Spleen (tissue), 11 donors: ENCODE measurements around the gene EML5. TPM values are rescaled to one million over a fixed set of nuclear protein-coding genes. Genes with fewer than 3 reads are reported as not detected.

Experiments
- DNase-seq: peaks from one replicate; pipeline ENCODE4 v3.0.0-alpha.2; 2020
- H3K27ac ChIP-seq, 8 donors: fragments of 200-600 bp; sonication (generic) in 7 of 8; 1 replicate in 4 of 8; 2 replicates in 4 of 8; pipeline versions ENCODE4 v1.5.0 to v1.8.0; 2016 to 2021; ENCODE audit warnings: inconsistent platforms in 4 of 8, mild to moderate bottlenecking in 4 of 8, moderate library complexity in 1 of 8
- H3K27me3 ChIP-seq, 7 donors: fragments of 200-600 bp; sonication (generic) in 6 of 7; replicated peaks in 1 of 7; 1 replicate in 4 of 7; 2 replicates in 3 of 7; pipeline versions ENCODE4 v1.5.0 to v1.8.0; 2016 to 2021; ENCODE audit warnings: inconsistent platforms in 3 of 7, mild to moderate bottlenecking in 1 of 7
- H3K36me3 ChIP-seq, 6 donors: fragments of 200-600 bp; sonication (generic) in 5 of 6; 1 replicate in 4 of 6; 2 replicates in 2 of 6; pipeline versions ENCODE4 v1.5.0 to v1.8.0; 2016 to 2021; ENCODE audit warnings: inconsistent platforms in 2 of 6
- H3K4me1 ChIP-seq, 6 donors: fragments of 200-600 bp; sonication (generic) in 5 of 6; 1 replicate in 3 of 6; 2 replicates in 3 of 6; pipeline versions ENCODE4 v1.5.0 to v1.8.0; 2016 to 2021; ENCODE audit warnings: inconsistent platforms in 3 of 6
- H3K4me3 ChIP-seq, 8 donors: fragments of 200-600 bp; sonication (generic) in 7 of 8; 1 replicate in 4 of 8; 2 replicates in 4 of 8; pipeline versions ENCODE4 v1.5.0 to v1.8.0; 2016 to 2021; ENCODE audit warnings: inconsistent platforms in 4 of 8, mild to moderate bottlenecking in 4 of 8, moderate library complexity in 2 of 8
- H3K9me3 ChIP-seq, 8 donors: fragments of 200-600 bp; sonication (generic) in 7 of 8; 1 replicate in 4 of 8; 2 replicates in 4 of 8; pipeline versions ENCODE4 v1.5.0 to v1.8.0; 2016 to 2021; ENCODE audit warnings: inconsistent platforms in 4 of 8
- CTCF ChIP-seq, 11 experiments: fragments of 200-600 bp in 7 of 11; fragments of 450-650 bp in 4 of 11; sonication (generic) in 4 of 11; IDR thresholded peaks in 8 of 11; conservative IDR thresholded peaks in 3 of 11; 1 replicate in 7 of 11; 2 replicates in 4 of 11; pipeline versions ENCODE4 v1.4.0 to v1.8.0; 2016 to 2021; ENCODE audit warnings: antibody characterized with exemption in 11 of 11, inconsistent platforms in 4 of 11, mild to moderate bottlenecking in 1 of 11
- POLR2A ChIP-seq, 3 donors: fragments of 450-650 bp; IDR thresholded peaks; one replicate each; pipeline ENCODE4 v1.5.1; 2017; ENCODE audit warnings: antibody characterized with exemption in 3 of 3, mild to moderate bottlenecking in 1 of 3
- POLR2AphosphoS5 ChIP-seq, 3 donors: sonication (generic); formaldehyde crosslinking; IDR thresholded peaks; one replicate each; pipeline ENCODE4 v1.5.1; 2017; ENCODE audit warnings: antibody characterized with exemption in 3 of 3
- WGBS, 5 donors: extraction: QIAGEN DNeasy Blood & Tissue Kit in 3 of 5; methylation state at CpG; one replicate each; pipeline versions ENCODE4 v1.1.5 to v1.1.7; 2013 to 2018; 5-methylcytosine and 5-hydroxymethylcytosine counted together
- intact Hi-C: fragments of 100-400 bp; cut with DNase I; formaldehyde crosslinking; loops from one replicate; pipeline ENCODE4 v1.15.0; 2023; ENCODE audit warnings: low total_unique reads
- polyA plus RNA-seq, 3 donors: library from polyadenylated mRNA; stranded (reverse); fragments of 200-250 nt; gene quantifications; one replicate each; pipeline ENCODE4 v1.2.1, GENCODE V29; 2013
- total RNA-seq, 7 donors: library from RNA; depleted of rRNA in 3 of 7; stranded (reverse); fragments of >200 nt in 3 of 7; fragmentation: NEBNext Ultra II Directional in 4 of 7; extraction: Animal tissue kit (Norgen Biotek cat#: 25700) in 4 of 7; gene quantifications; one replicate each; pipeline versions ENCODE4 v1.1.0 to v1.2.1, GENCODE V29; 2016 to 2021
- donor health status: healthy with polysubstance abuse.
- donor health status: DM: no; HTN: no; CAD: no; lungs with moderate emphysema.
- donor health status: DM: no; HTN: no; CAD: no.
- donor health status: Bipolar disorder and iron deficiency.
- donor health status: healthy.
- donor health status: DM: no; HTN: no; CAD: no.
- donor health status: DM: yes; HTN: yes; CAD: no.

The EML5 gene
- total and polyA plus RNA-seq, 10 donors = 0.21 to 3.8 (median 2.5) TPM

GRCh38 chr14:88775532-88775931 is 17.2 kb downstream of the EML5 start:
- Histone ChIP-seq H3K36me3 (no peaks in the 10 kb centered on the region), H3K4me1 (no peaks in the 10 kb centered on the region), H3K27me3 (no peaks in the 10 kb centered on the region), H3K4me3 (no peak overlapping the region), H3K27ac (no peak overlapping the region), H3K9me3 (no peaks in the 10 kb centered on the region)
- intact Hi-C loops = no loop called here
- no peak for TF ChIP-seq POLR2A (IDR thresholded peaks at IDR 0.05)
- TF ChIP-seq CTCF (IDR thresholded peaks at IDR 0.05 in 8 of 11, conservative IDR thresholded peaks at IDR 0.05 in 3 of 11) = no peak
- TF ChIP-seq POLR2AphosphoS5 (IDR thresholded peaks at IDR 0.05) = no peak
- WGBS, 5 donors = 91 to 100% (median 92%) methylated on average over 2 to 3 of the region's 3 CpGs
- DNase-seq = no peak

GRCh38 chr14:88770736-88771135 is 22.0 kb downstream of the EML5 start:
- Histone ChIP-seq H3K9me3 (peaks cover 2 to 36% (median 30%) of the 10 kb centered on the region in 8 donors), H3K36me3 (no peaks in the 10 kb centered on the region), H3K4me3 (no peak overlapping the region), H3K27ac (no peak overlapping the region), H3K4me1 (no peaks in the 10 kb centered on the region), H3K27me3 (no peaks in the 10 kb centered on the region)
- intact Hi-C loops = no loop called here
- DNase-seq = no peak
- TF ChIP-seq POLR2AphosphoS5 (IDR thresholded peaks at IDR 0.05) (no peak), POLR2A (IDR thresholded peaks at IDR 0.05) (no peak), CTCF (IDR thresholded peaks at IDR 0.05 in 8 of 11, conservative IDR thresholded peaks at IDR 0.05 in 3 of 11) (no peak)

GRCh38 chr14:88765130-88765529 is 27.6 kb downstream of the EML5 start:
- peaks cover 0 to 3% (median 0%) of the 10 kb centered on the region in 6 donors for H3K36me3 ChIP-seq
- DNase-seq = no peak
- H3K4me1 ChIP-seq = no peaks in the 10 kb centered on the region
- H3K4me3 ChIP-seq = no peak overlapping the region
- intact Hi-C loops = no loop called here
- no peak overlapping the region for H3K27ac ChIP-seq
- TF ChIP-seq POLR2AphosphoS5 (IDR thresholded peaks at IDR 0.05) = no peak
- no peak for TF ChIP-seq POLR2A (IDR thresholded peaks at IDR 0.05)
- TF ChIP-seq CTCF (IDR thresholded peaks at IDR 0.05 in 8 of 11, conservative IDR thresholded peaks at IDR 0.05 in 3 of 11) = no peak
- H3K27me3 ChIP-seq = no peaks in the 10 kb centered on the region
- WGBS, 5 donors = 61 to 79% (median 69%) methylated on average over 2 of the region's 2 CpGs
- peaks cover 7 to 54% (median 41%) of the 10 kb centered on the region in 8 donors for H3K9me3 ChIP-seq

GRCh38 chr14:88753873-88754272 is 38.9 kb downstream of the EML5 start:
- Histone ChIP-seq H3K4me3 (no peak overlapping the region), H3K36me3 (no peaks in the 10 kb centered on the region), H3K4me1 (no peaks in the 10 kb centered on the region), H3K27ac (no peak overlapping the region), H3K9me3 (no peaks in the 10 kb centered on the region), H3K27me3 (no peaks in the 10 kb centered on the region)
- intact Hi-C loops = no loop called here
- 79 to 93% (median 88%) methylated on average over 1 of the region's 1 CpG for WGBS, 5 donors
- no peak for TF ChIP-seq POLR2AphosphoS5 (IDR thresholded peaks at IDR 0.05)
- TF ChIP-seq POLR2A (IDR thresholded peaks at IDR 0.05) = no peak
- TF ChIP-seq CTCF (IDR thresholded peaks at IDR 0.05 in 8 of 11, conservative IDR thresholded peaks at IDR 0.05 in 3 of 11) = no peak
- DNase-seq = no peak
